Endothelial cell of umbilical vein (primary cell): ENCODE measurements around the gene MBNL2. TPM values are rescaled to one million over a fixed set of nuclear protein-coding genes. Genes with fewer than 3 reads are reported as not detected.

ENCODE experiments used
- BruUV-seq: library from RNA; stranded (reverse); fragments of 400-500 nt; replicated peaks from 2 replicates; lab custom pipeline; 2021; lab: Mats Ljungman, UMichigan
- CTCF ChIA-PET: fragments of 300-600, 350-600 bp; sonication (Branson Sonifier 250); formaldehyde crosslinking; loops from one replicate; lab custom pipeline; 2021; ENCODE audit warnings: antibody characterized with exemption, inconsistent platforms; lab: Charles Lee
- POLR2A ChIA-PET: fragments of 300-600, 350-600 bp; sonication (Branson Sonifier 250); formaldehyde crosslinking; loops from one replicate; lab custom pipeline; 2021; ENCODE audit warnings: antibody characterized with exemption, inconsistent platforms; lab: Charles Lee
- DNase-seq: peaks from one replicate; pipeline ENCODE4 v3.0.0-alpha.2; 2011; ENCODE audit warnings: low read depth, low spot score
- FAIRE-seq: peaks from 2 replicates; lab custom pipeline; 2011; peaks lifted over from hg19 to GRCh38; lab: Jason Lieb, UNC
- H2AFZ ChIP-seq: 2 replicates; pipeline ENCODE4 v1.6.0; 2012; ENCODE audit warnings: low read depth, low read length, control low read depth, inconsistent platforms
- H3K27ac ChIP-seq: 2 replicates; pipeline ENCODE4 v1.5.1; 2011; ENCODE audit warnings: low read depth, mild to moderate bottlenecking, control low read depth, low read length, moderate library complexity; ENCODE audit not compliant: insufficient read depth
- H3K27me3 ChIP-seq, 2 experiments: 2 replicates each; pipeline versions ENCODE4 v1.6.0 to v1.6.1; 2011; ENCODE audit warnings: low read length in 2 of 2, mixed read lengths in 1 of 2; ENCODE audit not compliant: control insufficient read depth in 2 of 2, insufficient read depth in 2 of 2
- H3K36me3 ChIP-seq, 2 experiments: 2 replicates in 1 of 2; 3 replicates in 1 of 2; pipeline ENCODE4 v1.5.1; 2011; ENCODE audit warnings: low read length in 2 of 2, mild to moderate bottlenecking in 1 of 2, moderate library complexity in 1 of 2; ENCODE audit not compliant: control insufficient read depth in 2 of 2, insufficient read depth in 2 of 2; ENCODE audit errors: extremely low read depth in 1 of 2
- H3K4me1 ChIP-seq: 3 replicates; pipeline ENCODE4 v1.5.1; 2011; ENCODE audit warnings: mild to moderate bottlenecking, low read length; ENCODE audit not compliant: control insufficient read depth, insufficient read depth; ENCODE audit errors: extremely low read depth
- H3K4me2 ChIP-seq: 2 replicates; pipeline ENCODE4 v1.6.1; 2011; ENCODE audit warnings: low read length, control low read depth, mixed read lengths; ENCODE audit not compliant: insufficient read depth
- H3K4me3 ChIP-seq, 3 experiments: fragments of 200-600 bp in 1 of 3; sonication (generic), shearing (Covaris generic) in 1 of 3; replicated peaks in 1 of 3; 2 replicates each; pipeline ENCODE4 v1.5.1; 2011 to 2016; ENCODE audit warnings: control low read depth in 3 of 3, low read length in 3 of 3, mild to moderate bottlenecking in 2 of 3, inconsistent platforms in 1 of 3, low read depth in 1 of 3, moderate library complexity in 1 of 3; ENCODE audit not compliant: insufficient read depth in 1 of 3
- H3K79me2 ChIP-seq: 2 replicates; pipeline ENCODE4 v1.6.0; 2012; ENCODE audit warnings: low read length, inconsistent platforms; ENCODE audit not compliant: control insufficient read depth, insufficient read depth
- H3K9ac ChIP-seq: replicated peaks from 2 replicates; pipeline ENCODE3; 2011; ENCODE audit warnings: low read length, control low read depth; ENCODE audit not compliant: insufficient read depth; ENCODE audit errors: extremely low read depth
- H3K9me1 ChIP-seq: replicated peaks from 3 replicates; pipeline ENCODE4 v1.6.0; 2011; ENCODE audit warnings: mild to moderate bottlenecking, low read length; ENCODE audit not compliant: control insufficient read depth, insufficient read depth; ENCODE audit errors: extremely low read depth
- H3K9me3 ChIP-seq: replicated peaks from 2 replicates; pipeline ENCODE4 v1.5.1; 2012; ENCODE audit warnings: low read length, inconsistent platforms; ENCODE audit not compliant: control insufficient read depth, insufficient read depth
- H4K20me1 ChIP-seq: replicated peaks from 2 replicates; pipeline ENCODE3; 2011; ENCODE audit warnings: mild to moderate bottlenecking, low read length; ENCODE audit not compliant: control insufficient read depth, insufficient read depth; ENCODE audit errors: extremely low read depth
- CTCF ChIP-seq, 2 donors: IDR thresholded peaks; 1 replicate in 1 of 2; 2 replicates in 1 of 2; pipeline ENCODE4 v1.5.1; 2011; ENCODE audit warnings: low read length in 2 of 2, mild to moderate bottlenecking in 2 of 2, moderate library complexity in 2 of 2, control low read depth in 1 of 2, inconsistent platforms in 1 of 2, low read depth in 1 of 2; ENCODE audit not compliant: insufficient read depth in 1 of 2; ENCODE audit errors: extremely low read depth in 1 of 2
- EZH2 ChIP-seq: IDR thresholded peaks from 2 replicates; pipeline ENCODE4 v1.6.1; 2012; ENCODE audit warnings: borderline replicate concordance, low read depth, mild to moderate bottlenecking, moderate library complexity, low read length, inconsistent platforms; ENCODE audit not compliant: severe bottlenecking
- FOS ChIP-seq: IDR thresholded peaks from 2 replicates; pipeline ENCODE4 v1.6.1; 2011; ENCODE audit warnings: mild to moderate bottlenecking, low read length, moderate library complexity, borderline replicate concordance; ENCODE audit not compliant: insufficient read depth
- GATA2 ChIP-seq: IDR thresholded peaks from 2 replicates; pipeline ENCODE4 v1.7.0; 2011; ENCODE audit warnings: low read depth, mild to moderate bottlenecking, moderate library complexity, mixed read lengths, low read length; ENCODE audit not compliant: insufficient read length, insufficient read depth
- JUN ChIP-seq: IDR thresholded peaks from 2 replicates; pipeline ENCODE4 v1.6.1; 2011; ENCODE audit warnings: borderline replicate concordance, low read depth; ENCODE audit not compliant: insufficient read length, insufficient read depth
- MYC ChIP-seq: IDR thresholded peaks from one replicate; pipeline ENCODE4 v1.6.1; 2011; ENCODE audit warnings: mild to moderate bottlenecking, low read depth, low read length
- POLR2A ChIP-seq: IDR thresholded peaks from 2 replicates; pipeline ENCODE4 v1.6.1; 2012; ENCODE audit warnings: low read depth, mild to moderate bottlenecking, control low read depth, low read length
- POLR2AphosphoS5 ChIP-seq: IDR thresholded peaks from 2 replicates; pipeline ENCODE4 v1.6.1; 2012; ENCODE audit warnings: low read depth, mild to moderate bottlenecking, control low read depth, low read length, moderate library complexity; ENCODE audit not compliant: insufficient read depth
- dilution Hi-C: fragments of 300-500 bp; cut with MboI; formaldehyde crosslinking; loops from one replicate; pipeline ENCODE4 v1.15.0; 2019; ENCODE audit warnings: low sequenced_read_pairs; ENCODE audit not compliant: extremely low pct_ligation_motif_present
- intact Hi-C: fragments of 100-400 bp; cut with micrococcal nuclease; formaldehyde crosslinking; loops from one replicate; pipeline ENCODE4 v1.10.0; 2022
- polyA plus RNA-seq, 4 experiments: library from polyadenylated mRNA; depleted of rRNA in 3 of 4; stranded (reverse) in 3 of 4; unstranded in 1 of 4; fragments of >200 nt; gene quantifications; 2 replicates each; pipeline versions ENCODE4 v1.2.1 to v1.2.3, GENCODE V29; 2011 to 2012; ENCODE audit warnings: missing spikeins in 1 of 4
- total RNA-seq: library from RNA; stranded (reverse); gene quantifications from 2 replicates; pipeline ENCODE4 v1.2.3, GENCODE V29; 2021
- TF ChIP-seq, protein P1 (sequence below): IDR thresholded peaks from 2 replicates; pipeline ENCODE4 v1.6.1; 2011; ENCODE audit not compliant: insufficient read depth, insufficient read length

The MBNL2 gene
- total and polyA plus RNA-seq, 2 donors (not counting 3 experiments of a cell fraction or from before 2014, with no cell fraction given) = 32.9 to 76.5 TPM

DNA sequence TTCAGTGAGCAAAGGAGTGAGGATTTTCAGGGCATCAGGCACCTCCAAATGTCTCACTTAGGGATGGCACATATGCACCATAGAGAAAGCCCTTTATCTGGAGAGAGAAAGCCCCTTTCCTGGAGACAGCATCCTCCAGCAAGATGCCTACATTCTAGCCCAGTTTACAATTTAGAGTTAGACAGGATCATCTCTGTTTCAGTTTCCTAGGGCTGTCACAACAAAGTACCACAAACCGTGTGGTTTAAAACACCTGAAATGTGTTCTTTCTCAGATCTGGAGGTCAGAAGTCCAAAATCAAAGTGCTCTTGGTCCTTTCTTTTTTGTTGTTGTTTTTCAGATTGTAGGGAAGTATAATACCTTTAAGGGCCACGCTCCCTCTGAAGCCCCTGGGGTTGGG lies 61.8 kb downstream of the MBNL2 start:
- Histone ChIP-seq H2AFZ (no peak overlapping the region), H3K36me3 (no peaks in the 10 kb centered on the region), H3K27me3 (no peaks in the 10 kb centered on the region), H3K9me1 (no peaks in the 10 kb centered on the region), H3K4me2 (no peak overlapping the region), H3K4me3 (no peak overlapping the region), H3K27ac (no peak overlapping the region), H3K9ac (no peak overlapping the region), H3K79me2 (peaks cover 79% of the 10 kb centered on the region), H3K9me3 (no peaks in the 10 kb centered on the region), H4K20me1 (peaks cover 11% of the 10 kb centered on the region), H3K4me1 (peaks cover 37% of the 10 kb centered on the region)
- no TSS peak for BruUV-seq
- POLR2A ChIA-PET = no interaction called here
- FAIRE-seq (no peak), DNase-seq (no peak)
- CTCF ChIA-PET = no interaction called here
- intact Hi-C loops (no loop called here), dilution Hi-C loops (no loop called here)
- no peak for TF ChIP-seq JUN
- no peak for TF ChIP-seq GATA2

DNA sequence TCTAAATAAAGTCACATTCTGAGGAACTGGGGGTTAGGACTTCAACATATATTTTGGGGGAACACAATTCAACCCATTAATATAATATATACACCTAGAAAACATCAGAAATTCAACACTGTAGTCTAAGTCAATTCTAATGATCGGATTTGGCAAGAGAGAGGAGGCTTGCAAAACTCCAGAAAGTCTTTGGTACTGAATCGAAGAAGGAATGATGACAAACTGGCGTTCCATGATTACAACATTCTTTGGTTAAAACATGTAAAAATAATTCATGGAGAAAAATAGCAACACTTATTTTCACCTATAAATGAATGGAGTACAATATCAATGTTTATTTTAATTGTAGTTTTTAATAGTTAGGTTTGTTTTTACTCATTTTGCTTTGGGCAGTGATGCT lies 62.4 kb downstream of the MBNL2 start:
- TF ChIP-seq POLR2A = no peak
- no peak for TF ChIP-seq CTCF (IDR thresholded peaks at IDR 0.05; ENCODE audit: extremely low read depth in 1 of 2, insufficient read depth in 1 of 2, low read depth in 1 of 2, low read length in 2 of 2)
- no peak for TF ChIP-seq FOS
- TF ChIP-seq GATA2 = no peak
- TF ChIP-seq, protein P1, sequence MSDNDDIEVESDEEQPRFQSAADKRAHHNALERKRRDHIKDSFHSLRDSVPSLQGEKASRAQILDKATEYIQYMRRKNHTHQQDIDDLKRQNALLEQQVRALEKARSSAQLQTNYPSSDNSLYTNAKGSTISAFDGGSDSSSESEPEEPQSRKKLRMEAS = no peak
- TF ChIP-seq JUN = no peak
- no peak for TF ChIP-seq EZH2
- no peak for TF ChIP-seq POLR2AphosphoS5
- TF ChIP-seq MYC = no peak
- Histone ChIP-seq H3K9me3 (no peaks in the 10 kb centered on the region), H3K27ac (no peak overlapping the region), H3K9ac (no peak overlapping the region), H3K4me2 (no peak overlapping the region), H4K20me1 (peaks cover 11% of the 10 kb centered on the region), H3K9me1 (no peaks in the 10 kb centered on the region), H3K79me2 (peaks cover 76% of the 10 kb centered on the region), H3K27me3 (no peaks in the 10 kb centered on the region), H3K4me1 (peaks cover 31% of the 10 kb centered on the region), H2AFZ (no peak overlapping the region), H3K36me3 (no peaks in the 10 kb centered on the region), H3K4me3 (no peak overlapping the region)
- dilution Hi-C loops = no loop called here
- FAIRE-seq = no peak
- POLR2A ChIA-PET = no interaction called here
- intact Hi-C loops = no loop called here
- no TSS peak for BruUV-seq
- CTCF ChIA-PET = interaction anchor here (1.0 kb wide), 2 partner anchors 11 to 16 kb away, joined by 4 to 8 read pairs; no protein-coding TSS in a partner anchor
- DNase-seq = no peak
